Measurements from ENCODE around the gene TFCP2L1. TPM values are rescaled to one million over a fixed set of nuclear protein-coding genes. Genes with fewer than 3 reads are reported as not detected.
"Not testable (repeated sequence)": the region's sequence is repeated elsewhere in the genome, so short reads cannot be mapped to it uniquely, and the experiment has no call there.

TFCP2L1 gene
- total RNA-seq, 1 donor from 2014 or later = 0.19 TPM

DNA sequence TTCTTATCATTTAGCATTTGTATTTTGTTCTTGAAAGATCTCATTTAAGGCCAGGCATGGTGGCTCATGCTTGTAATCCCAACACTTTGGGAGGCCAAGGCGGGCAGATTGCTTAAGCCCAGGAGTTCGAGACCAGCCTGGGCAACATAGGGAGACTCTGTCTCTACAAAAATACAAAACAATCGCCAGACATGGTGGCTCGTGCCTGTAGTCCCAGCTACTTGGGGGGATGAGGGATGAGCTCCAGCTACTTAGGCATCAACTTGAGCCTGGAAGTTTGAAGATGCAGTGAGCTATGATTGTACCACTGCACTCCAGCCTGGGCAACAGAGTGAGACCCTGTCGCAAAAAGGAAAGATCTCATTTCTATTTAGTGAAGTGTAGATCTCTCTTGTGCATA is 12.9 kb upstream of the TFCP2L1 start:
- DNase-seq; ATAC-seq (ENCODE audit: poor library complexity); intact Hi-C loops (cut with DNase I): not testable (repeated sequence)

DNA sequence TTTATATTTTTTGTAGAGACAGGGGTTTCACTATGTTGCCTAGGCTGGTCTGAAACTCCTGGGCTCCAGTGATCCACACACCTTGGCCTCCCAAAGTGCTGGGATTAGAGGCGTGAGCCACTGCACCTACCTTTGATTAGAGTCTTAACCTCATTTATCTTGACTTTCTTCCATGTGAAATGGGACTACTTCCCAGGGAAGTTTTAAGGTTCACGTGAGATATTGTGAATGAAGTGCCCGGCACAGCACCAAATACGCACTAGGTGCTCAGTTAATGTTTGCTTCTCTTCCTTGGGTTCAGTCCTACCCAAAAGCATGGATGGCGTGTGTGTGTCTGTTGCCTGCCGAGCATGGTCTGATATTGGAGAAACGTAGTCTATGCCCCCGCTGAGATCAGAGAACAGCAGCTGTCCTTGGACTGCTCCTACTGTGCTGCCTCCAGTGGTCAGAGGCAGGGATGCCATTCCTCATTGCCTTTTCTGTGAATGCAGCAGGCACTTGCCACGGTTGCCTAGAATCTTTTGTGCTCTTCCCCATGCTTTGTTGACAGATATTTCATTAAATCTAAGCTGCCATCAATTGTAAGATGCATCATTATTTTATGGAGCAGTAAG is 12.3 kb upstream of the TFCP2L1 start:
- ATAC-seq (ENCODE audit: poor library complexity) = peak; percentile 62
- DNase-seq = no peak
- intact Hi-C loops (cut with DNase I) = no loop called here

DNA sequence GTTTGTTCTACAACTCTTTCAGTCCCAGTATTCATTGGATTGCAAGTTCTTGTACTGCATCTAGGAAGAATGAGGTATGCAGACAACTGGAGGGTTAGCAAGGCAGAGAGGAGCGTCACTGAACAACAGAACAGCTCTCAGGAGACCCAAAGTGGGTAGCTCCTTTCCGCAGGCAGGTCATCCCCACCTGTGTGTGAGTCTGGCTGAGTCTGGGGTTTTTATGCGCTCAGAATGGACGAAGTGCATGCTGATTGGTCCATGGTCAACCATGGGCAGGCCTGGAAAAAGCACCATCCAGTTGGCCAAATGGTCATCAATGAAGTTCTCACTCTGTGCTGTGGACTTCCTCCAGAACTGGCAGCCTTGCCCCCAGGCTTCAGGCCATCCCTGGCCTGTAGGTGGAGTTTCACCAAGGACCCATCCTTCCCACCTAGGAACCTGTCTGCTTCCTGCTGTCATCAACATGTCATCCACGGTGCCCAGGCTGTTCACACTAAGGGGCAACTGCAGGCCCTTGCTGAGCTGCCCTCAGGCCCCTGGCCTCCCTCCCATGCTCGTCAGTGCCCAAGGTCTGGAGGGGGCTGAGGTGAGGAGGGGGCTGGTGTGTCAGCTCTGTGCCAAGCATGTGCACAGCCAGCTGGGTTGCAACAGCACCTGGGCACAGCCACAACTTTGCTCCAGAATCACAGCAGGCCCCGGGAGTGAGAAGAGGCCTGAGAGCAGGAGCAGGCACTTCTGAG is 11.1 kb upstream of the TFCP2L1 start:
- no peak for ATAC-seq (ENCODE audit: poor library complexity)
- DNase-seq = no peak
- intact Hi-C loops (cut with DNase I) = no loop called here

DNA sequence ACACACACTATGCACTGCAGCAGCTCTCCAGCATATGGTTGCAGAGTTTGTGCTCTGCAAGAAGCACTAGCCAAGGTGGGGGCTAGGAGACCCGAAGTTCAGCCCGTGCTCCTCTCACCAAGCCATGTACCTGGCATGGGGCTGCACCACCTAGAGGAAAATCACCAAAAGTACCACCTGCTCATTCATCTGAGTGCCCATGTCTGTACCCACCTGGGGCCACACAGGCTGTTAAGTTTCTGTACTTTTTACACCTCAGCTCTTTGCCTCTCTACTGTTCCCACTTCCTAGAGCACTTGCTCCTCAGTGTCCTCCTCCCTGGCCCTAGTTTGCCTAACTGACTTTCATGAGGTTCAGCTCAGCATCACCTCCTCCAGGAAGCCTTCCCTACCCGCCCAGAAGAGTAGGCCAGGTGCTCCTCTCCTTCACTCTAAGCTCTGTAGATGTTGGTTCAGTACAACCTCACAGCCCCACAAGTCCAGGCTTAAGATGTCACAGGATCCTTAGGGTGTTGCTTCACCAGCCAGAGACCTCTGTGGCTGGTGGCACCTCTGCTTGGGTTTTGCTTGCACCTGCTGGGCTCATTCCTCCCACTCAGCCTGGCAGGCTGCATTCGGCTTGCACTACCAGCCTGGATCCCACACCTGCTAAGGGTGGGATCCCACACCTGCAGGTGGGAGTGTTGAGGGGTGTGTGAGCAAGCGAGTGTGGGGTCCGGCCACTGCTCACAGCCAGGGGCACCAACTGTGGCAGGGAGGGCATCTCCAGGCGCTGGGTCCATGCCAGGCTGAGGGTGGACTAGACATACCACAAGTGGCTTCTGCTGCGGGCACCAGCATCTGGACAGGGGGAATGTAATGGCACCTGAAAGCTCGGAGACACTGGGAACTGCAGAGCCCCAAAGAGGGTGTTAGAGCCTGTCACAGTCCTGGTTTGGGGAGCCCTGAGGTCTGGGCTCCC is 10.2 kb upstream of the TFCP2L1 start:
- ATAC-seq (ENCODE audit: poor library complexity) (no peak), DNase-seq (no peak)
- intact Hi-C loops (cut with DNase I) = no loop called here

DNA sequence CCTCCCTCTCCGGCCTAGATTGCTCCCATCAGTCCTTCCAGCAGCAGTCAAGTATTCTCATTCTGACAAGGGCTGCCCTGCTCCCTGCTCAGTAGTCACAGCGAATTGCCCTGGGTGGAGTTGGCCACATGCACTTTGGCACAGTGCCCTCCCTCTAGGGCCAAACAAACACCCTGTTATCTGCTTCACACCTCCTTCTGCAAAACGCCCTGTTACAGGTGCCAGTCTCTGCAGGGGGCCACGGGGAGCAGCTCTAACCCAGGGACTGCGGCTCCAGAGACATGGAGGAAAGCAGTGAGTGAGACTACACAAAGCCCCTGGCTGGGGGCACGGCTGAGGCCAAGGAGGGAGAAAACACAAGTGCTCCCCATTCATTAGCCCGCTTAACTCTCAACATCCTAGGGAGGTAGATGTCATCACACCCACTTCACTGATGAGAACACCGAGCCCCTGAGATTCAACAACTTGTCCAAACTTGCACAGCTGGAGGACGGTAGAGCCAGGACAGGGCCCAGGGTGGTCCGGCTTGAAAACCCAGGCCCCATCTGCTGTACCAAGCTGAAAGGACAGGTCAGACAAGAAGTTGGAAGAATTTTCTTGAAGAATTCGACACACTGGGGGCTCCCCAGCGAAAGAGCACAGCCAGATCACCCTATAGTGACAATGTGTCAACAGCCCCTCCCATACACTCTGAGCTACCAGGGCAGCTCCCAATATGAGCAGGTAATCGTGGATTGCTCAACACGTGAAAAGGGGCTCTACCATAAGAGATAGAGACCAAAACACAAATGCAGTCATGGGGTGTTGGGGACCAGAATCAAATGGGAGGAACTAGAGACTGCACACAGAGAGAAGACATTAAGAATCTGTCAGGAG is 8.7 kb upstream of the TFCP2L1 start:
- ATAC-seq (ENCODE audit: poor library complexity) = peak; percentile 90
- no peak for DNase-seq
- intact Hi-C loops (cut with DNase I) = no loop called here

DNA sequence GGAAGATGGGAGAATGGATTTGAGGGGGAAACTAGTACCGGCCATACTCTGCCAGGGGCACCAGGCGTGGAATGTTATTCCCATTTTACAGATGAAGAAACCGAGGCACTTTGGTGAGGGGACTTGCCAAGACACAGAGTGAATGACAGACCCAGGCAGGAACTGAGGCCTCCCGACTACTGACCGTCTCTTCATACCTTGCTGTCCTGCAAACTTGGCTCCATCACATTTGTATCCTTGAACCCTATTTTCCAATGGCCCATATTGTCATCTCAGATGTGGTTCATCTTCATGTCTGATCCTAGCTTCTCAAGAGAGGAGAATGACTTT is 6.2 kb upstream of the TFCP2L1 start:
- DNase-seq = no peak

DNA sequence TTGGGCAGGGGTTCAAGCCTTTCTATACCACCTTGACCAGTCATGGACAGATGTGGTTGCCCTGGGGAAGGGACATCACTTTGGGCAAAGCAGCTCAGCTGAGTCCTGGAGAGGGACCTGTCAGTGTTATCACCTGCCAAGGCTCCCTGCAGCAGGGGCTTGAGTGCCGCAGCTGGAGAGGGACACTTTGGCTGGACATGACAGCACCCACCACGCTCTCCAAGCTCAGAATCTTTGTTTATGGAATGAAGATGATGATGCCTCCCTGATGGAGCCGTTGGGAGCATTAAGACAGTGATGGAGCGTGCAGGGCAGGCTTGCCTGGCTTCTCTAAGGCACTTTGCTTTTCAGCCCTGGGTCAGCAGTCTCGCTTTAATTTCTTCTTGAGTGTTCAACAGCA is 4.3 kb upstream of the TFCP2L1 start:
- DNase-seq = no peak
- intact Hi-C loops (cut with DNase I) = no loop called here
- no peak for ATAC-seq (ENCODE audit: poor library complexity)

More for the DNA sequence above, 6.2 kb upstream of the TFCP2L1 start:
- intact Hi-C loops (cut with DNase I) = no loop called here
- ATAC-seq (ENCODE audit: poor library complexity) = no peak

DNA sequence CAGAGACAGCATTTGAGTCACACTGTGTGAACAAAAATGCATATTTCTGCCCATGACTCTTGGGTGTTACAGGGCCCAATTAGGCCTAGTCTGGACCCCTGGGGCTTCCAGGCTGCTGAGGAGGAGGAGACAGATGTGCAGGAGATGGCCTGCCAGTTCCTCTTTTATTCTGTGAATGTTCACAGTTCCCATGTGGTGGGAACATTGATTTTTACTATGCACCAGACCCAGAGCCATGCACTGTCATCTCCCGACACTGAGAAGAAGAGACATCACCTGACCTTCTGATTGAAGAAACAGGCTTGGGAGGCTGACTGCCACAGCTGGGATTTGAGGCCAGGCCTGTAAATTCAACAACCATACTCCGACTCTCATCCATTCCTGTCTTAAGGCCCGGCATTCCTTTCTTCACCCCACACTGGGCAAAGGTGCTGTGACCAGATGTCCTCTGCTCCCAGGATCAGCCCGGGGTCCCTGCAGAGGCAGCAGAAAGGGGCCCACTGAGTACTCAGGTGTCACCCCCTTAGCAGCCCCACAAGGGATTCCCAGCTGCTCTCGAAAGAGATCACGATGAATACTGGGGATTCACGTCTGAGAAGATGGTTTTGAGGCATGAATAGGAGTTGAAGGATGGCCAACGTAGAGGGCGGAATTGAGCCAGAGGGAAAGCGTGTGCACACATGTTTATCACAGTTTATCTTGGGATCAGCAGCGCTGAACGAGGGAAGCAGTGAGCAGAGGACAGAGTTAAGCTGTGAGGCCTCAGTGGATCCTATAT is 3.6 kb upstream of the TFCP2L1 start:
- intact Hi-C loops (cut with DNase I) = no loop called here
- ATAC-seq (ENCODE audit: poor library complexity) (no peak), DNase-seq (no peak)

DNA sequence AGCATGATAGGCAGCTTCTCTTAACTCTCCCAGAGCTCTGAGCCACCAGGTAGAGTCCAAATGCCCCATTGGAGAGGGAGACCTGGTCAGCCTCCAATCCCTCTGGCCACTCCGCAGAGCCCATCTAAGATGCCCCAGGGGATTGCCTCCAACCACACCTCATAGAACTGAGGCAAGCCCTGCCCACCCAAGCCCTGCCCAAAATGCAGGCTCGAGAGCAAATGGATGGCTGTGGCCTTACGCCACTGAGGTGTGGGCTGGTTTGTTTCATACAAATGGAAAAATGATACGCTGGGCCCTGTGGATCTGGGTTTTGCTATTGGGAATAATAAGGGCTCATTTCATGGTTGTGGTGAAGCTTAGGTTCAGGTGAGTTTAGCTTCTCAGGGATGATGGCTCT is 3.0 kb upstream of the TFCP2L1 start:
- ATAC-seq (ENCODE audit: poor library complexity) = no peak
- intact Hi-C loops (cut with DNase I) = no loop called here
- no peak for DNase-seq

DNA sequence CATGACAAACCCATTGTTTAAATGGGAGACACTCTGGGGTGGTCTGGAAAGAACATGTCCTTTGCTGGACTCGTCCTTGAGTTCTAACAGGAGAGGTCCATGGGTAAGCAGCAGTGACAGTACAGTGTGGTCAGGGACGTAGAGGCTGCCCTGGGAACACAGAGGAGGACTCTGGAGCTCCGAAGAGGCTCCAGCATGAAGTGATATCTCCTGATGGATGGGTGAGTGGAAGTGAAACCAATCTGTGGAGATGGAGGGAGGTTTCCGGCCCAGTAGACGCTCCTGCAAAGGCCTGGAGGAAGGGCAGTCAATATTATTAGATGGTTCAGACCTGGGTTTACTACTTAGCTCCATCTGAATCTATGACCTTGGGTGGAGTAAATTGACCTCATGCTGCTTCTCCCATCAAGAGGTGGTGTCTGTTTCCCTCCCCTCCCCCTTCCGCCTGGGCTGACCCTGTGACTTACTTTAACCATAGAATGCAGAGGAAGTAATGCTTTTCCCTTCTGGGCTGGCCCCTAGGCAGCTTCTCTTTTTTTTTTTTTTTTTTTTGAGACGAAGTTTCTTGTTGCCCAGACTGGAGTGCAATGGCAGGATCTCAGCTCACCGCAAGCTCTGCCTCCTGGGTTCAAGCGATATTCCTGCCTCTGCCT is 2.3 kb upstream of the TFCP2L1 start:
- DNase-seq = peak; percentile 62
- peak; percentile 43 for ATAC-seq (ENCODE audit: poor library complexity)
- intact Hi-C loops (cut with DNase I) = no loop called here

DNA sequence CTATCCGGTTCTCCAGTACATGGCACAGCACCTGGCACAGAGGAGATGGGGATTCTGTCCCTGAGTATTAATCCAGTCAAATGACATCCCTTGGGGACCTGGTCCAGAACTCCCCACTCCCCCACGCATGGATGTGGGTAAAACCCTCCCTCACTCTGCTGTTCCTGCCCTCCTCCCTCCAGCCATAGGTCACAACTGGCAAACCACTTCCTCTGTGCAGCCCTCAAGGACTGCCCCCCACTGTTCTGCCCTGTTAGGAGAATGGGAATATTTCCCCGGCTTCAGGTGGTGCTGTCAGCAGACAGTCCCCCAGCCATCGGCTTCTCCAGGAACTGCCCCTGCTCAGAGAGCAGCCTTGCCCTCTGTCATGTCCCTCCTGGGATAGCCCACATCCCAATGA is 1.5 kb upstream of the TFCP2L1 start:
- DNase-seq (no peak), ATAC-seq (ENCODE audit: poor library complexity) (no peak)
- intact Hi-C loops (cut with DNase I) = no loop called here

DNA sequence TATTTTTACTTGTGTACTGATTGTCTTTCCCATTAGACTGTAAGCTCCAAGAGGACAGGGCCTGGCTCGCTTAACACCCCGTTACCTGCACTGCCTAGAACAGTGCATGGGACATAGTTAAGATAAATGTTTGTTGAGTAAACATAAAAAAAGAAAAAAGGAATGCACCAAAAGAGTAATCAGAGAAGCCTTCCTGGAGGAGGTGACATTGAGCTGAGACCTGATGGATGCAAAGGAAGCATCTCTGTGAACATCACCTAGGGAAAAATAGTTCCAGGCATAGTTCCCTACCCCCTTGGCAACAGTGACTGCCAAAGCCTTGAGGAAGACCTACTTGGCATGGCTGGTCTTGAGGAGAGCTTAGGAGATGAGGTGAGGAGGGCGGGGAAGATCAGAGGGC is 924 bp upstream of the TFCP2L1 start:
- intact Hi-C loops (cut with DNase I) = no loop called here
- ATAC-seq (ENCODE audit: poor library complexity) = no peak
- no peak for DNase-seq

DNA sequence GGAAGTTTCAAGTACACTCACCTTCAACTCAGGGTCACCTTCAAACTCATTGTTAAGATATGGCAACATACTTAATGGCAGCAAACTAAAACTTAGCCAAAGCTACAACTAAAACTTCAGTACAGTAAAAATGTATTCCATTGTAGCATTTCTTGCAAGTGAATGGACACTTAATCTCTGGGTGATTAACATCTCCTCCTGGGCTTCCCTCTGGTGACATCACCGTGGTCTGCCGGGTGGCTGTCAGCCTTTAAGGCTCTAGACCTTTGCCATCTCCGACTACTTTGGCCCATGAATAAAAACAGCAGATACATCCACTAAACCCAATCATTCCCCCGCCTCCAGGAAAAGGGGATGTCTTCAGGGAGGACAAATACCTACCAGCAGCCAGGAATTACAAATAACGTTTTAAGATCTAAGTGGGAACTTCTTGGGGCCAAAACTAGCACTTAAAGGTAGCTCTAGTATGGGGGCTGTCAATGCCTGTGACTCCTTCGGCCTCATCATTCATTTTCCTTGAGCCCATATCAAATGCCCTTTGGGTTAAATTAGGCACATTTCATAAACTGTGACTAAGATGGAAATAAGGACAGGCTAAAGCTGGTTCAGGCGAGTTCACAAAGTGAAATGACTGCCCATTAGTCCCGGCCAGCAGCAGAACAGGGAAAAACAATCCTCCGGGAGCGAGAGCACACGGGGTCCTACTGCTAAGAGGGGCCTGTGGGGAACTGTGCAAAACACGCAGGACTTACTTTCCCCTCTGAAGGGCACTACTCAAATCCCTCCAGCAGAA is 1.1 kb downstream of the TFCP2L1 start:
- DNase-seq (no peak), ATAC-seq (ENCODE audit: poor library complexity) (no peak)
- intact Hi-C loops (cut with DNase I) = no loop called here

DNA sequence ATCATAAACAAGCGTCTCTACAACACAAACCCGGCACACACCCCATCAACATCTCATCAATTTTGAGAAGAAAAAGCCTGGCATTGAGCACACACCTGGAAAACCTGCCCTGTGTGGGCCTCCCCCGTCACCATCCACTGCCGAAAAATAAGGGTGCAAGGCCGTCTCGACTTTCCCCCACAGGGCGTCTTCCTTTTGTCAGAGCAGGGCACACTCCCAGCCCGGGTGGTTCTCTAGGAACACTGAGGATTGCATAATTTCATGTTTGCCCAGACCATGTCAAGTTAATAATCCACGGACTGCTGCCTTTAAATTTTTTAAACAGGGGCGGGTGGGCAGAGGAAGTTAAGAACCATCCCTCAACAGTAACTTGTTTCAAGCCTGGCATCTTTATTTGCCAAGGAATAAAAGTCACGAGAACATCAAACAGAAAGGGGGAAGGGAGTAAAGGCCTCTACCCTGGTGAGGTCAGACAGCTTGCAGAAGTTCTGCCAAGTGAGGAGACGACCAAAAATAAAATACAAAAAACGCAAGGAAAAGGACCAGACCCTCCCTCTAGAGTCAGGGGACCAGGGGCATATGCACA is 2.1 kb downstream of the TFCP2L1 start:
- no peak for DNase-seq
- intact Hi-C loops (cut with DNase I) = no loop called here
- ATAC-seq (ENCODE audit: poor library complexity) = no peak

DNA sequence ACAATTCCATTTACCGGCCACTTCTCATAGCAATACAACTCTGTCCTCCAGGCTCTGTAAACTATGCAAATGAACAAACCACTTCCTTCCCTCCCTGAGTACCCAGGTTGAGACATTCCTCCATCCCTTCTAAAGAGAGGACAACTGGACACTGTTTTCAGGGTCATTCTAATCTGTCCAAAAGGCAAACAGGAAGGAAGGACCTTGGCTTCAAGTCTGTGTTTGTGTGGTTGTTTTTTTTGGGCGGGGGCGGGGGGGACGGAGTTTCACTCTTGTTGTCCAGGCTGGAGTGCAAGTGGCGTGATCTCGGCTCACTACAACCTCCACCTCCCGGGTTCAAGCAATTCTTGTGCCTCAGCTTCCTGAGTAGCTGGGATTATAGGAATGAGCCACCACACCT is 3.3 kb downstream of the TFCP2L1 start:
- ATAC-seq (ENCODE audit: poor library complexity) (no peak), DNase-seq (no peak)
- intact Hi-C loops (cut with DNase I) = no loop called here

DNA sequence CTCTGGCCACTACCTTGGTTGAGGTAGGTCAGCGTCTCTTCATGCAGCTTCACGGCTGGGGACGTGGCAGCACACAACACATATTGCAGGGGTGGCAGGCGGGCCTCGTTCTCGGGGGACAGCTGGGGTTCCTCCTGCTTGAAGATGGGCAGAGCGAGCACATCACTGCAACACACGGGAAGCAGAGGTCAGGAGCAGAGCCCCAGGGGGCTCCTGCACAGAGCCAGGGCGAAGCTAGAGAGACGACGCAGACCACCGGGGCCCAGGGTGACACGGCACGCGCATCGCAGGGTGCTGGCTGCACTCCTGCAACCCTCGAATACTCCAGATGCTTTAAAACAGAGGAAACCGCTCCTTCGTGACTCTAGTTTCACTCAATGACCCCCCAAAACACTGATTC is 3.9 kb downstream of the TFCP2L1 start:
- intact Hi-C loops (cut with DNase I) = no loop called here
- ATAC-seq (ENCODE audit: poor library complexity) (no peak), DNase-seq (no peak)
